Osteoblast (primary cell): ENCODE data around the gene CLCNKA. TPM values are rescaled to one million over a fixed set of nuclear protein-coding genes. Genes with fewer than 3 reads are reported as not detected.
"Not testable (repeated sequence)": the region's sequence is repeated elsewhere in the genome, so short reads cannot be mapped to it uniquely, and the experiment has no call there.

Source experiments
- DNase-seq: peaks from one replicate; pipeline ENCODE4 v3.0.0; 2011; ENCODE audit warnings: low spot score, mixed read lengths; ENCODE audit not compliant: insufficient read length; ENCODE audit errors: missing footprints
- H2AFZ ChIP-seq: 2 replicates; pipeline ENCODE4 v1.6.0; 2011; ENCODE audit warnings: mild to moderate bottlenecking, low read length
- H3K27ac ChIP-seq: 2 replicates; pipeline ENCODE4 v1.5.1; 2011; ENCODE audit warnings: mild to moderate bottlenecking, low read depth, low read length, moderate library complexity
- H3K27me3 ChIP-seq: 2 replicates; pipeline ENCODE4 v1.6.0; 2012; ENCODE audit warnings: mild to moderate bottlenecking, control low read depth, inconsistent platforms, low read length, moderate library complexity; ENCODE audit not compliant: insufficient read depth
- H3K36me3 ChIP-seq: 2 replicates; pipeline ENCODE4 v1.5.1; 2011; ENCODE audit warnings: mild to moderate bottlenecking, low read length, control low read depth, moderate library complexity; ENCODE audit not compliant: insufficient read depth
- H3K4me1 ChIP-seq: 2 replicates; pipeline ENCODE4 v1.5.1; 2011; ENCODE audit warnings: mild to moderate bottlenecking, low read length, control low read depth, moderate library complexity; ENCODE audit not compliant: insufficient read depth
- H3K4me2 ChIP-seq: 2 replicates; pipeline ENCODE4 v1.6.0; 2011; ENCODE audit warnings: mild to moderate bottlenecking, low read length; ENCODE audit not compliant: insufficient read depth
- H3K4me3 ChIP-seq: fragments of 200-600 bp; sonication (generic); 3 replicates; pipeline ENCODE4 v1.5.1; 2012; ENCODE audit warnings: mild to moderate bottlenecking, low read length, inconsistent platforms; ENCODE audit not compliant: insufficient read depth
- H3K79me2 ChIP-seq: 2 replicates; pipeline ENCODE4 v1.6.0; 2012; ENCODE audit warnings: mild to moderate bottlenecking, low read length, control low read depth, inconsistent platforms; ENCODE audit not compliant: insufficient read depth
- H3K9me3 ChIP-seq: 2 replicates; pipeline ENCODE4 v1.5.1; 2011; ENCODE audit warnings: low read depth, low read length, control low read depth
- H4K20me1 ChIP-seq: 2 replicates; pipeline ENCODE4 v1.6.0; 2012; ENCODE audit warnings: mild to moderate bottlenecking, low read length, control low read depth; ENCODE audit not compliant: insufficient read depth
- CTCF ChIP-seq: IDR thresholded peaks from 2 replicates; pipeline ENCODE4 v1.5.1; 2011; ENCODE audit warnings: mild to moderate bottlenecking, low read depth, low read length, moderate library complexity; ENCODE audit errors: extremely low read depth
- total RNA-seq: library from RNA; depleted of rRNA; stranded (reverse); fragments of >200 nt; gene quantifications from 2 replicates; pipeline ENCODE4 v1.2.3, GENCODE V29; 2012

CLCNKA gene
- total RNA-seq, 1 donor = not detected

GRCh38 chr1:16061266-16061665, 39.4 kb downstream of the CLCNKA start:
- no peak for TF ChIP-seq CTCF
- Histone ChIP-seq H3K4me1 (no peaks in the 10 kb centered on the region), H2AFZ (no peak overlapping the region), H3K4me3 (no peak overlapping the region), H3K9me3 (no peaks in the 10 kb centered on the region), H3K27ac (no peak overlapping the region), H3K36me3 (no peaks in the 10 kb centered on the region), H3K79me2 (no peaks in the 10 kb centered on the region), H3K4me2 (no peak overlapping the region), H3K27me3 (peaks cover 2% of the 10 kb centered on the region), H4K20me1 (no peaks in the 10 kb centered on the region)
- DNase-seq = peak; percentile 49

GRCh38 chr1:16061989-16062686, 40.3 kb downstream of the CLCNKA start:
- not testable (repeated sequence) for H3K27me3 ChIP-seq, H3K9me3 ChIP-seq, H3K4me2 ChIP-seq, H4K20me1 ChIP-seq, H3K36me3 ChIP-seq, H3K4me3 ChIP-seq, H3K79me2 ChIP-seq, H2AFZ ChIP-seq, H3K27ac ChIP-seq, H3K4me1 ChIP-seq
- peak; percentile 45 for DNase-seq

GRCh38 chr1:16062687-16063075, 40.8 kb downstream of the CLCNKA start:
- H3K4me3 ChIP-seq, H3K4me1 ChIP-seq, H3K36me3 ChIP-seq, H3K79me2 ChIP-seq, H3K9me3 ChIP-seq, H2AFZ ChIP-seq, H4K20me1 ChIP-seq, H3K4me2 ChIP-seq, H3K27me3 ChIP-seq, H3K27ac ChIP-seq: not testable (repeated sequence)
- peak; percentile 3 for DNase-seq

GRCh38 chr1:16063226-16063829, 41.5 kb downstream of the CLCNKA start:
- no peak for TF ChIP-seq CTCF
- Histone ChIP-seq H3K4me3 (no peak overlapping the region), H2AFZ (no peak overlapping the region), H3K27ac (no peak overlapping the region), H4K20me1 (no peaks in the 10 kb centered on the region), H3K4me2 (no peak overlapping the region), H3K79me2 (no peaks in the 10 kb centered on the region), H3K4me1 (no peaks in the 10 kb centered on the region), H3K27me3 (peaks cover 2% of the 10 kb centered on the region), H3K9me3 (no peaks in the 10 kb centered on the region), H3K36me3 (no peaks in the 10 kb centered on the region)
- peak; percentile 66 for DNase-seq

GRCh38 chr1:16063921-16064320, 42.1 kb downstream of the CLCNKA start:
- no peak overlapping the region for H3K27ac ChIP-seq
- peak; percentile 82 for DNase-seq
- H4K20me1 ChIP-seq = no peaks in the 10 kb centered on the region
- H3K4me2 ChIP-seq = no peak overlapping the region
- H3K27me3 ChIP-seq = peaks cover 2% of the 10 kb centered on the region
- TF ChIP-seq CTCF = no peak
- H3K79me2 ChIP-seq = no peaks in the 10 kb centered on the region
- H3K36me3 ChIP-seq = no peaks in the 10 kb centered on the region
- H3K4me1 ChIP-seq = no peaks in the 10 kb centered on the region
- H2AFZ ChIP-seq = no peak overlapping the region
- no peak overlapping the region for H3K4me3 ChIP-seq
- no peaks in the 10 kb centered on the region for H3K9me3 ChIP-seq
